GM12874 (cell line): Measurements from ENCODE around the gene MACROH2A1.

Experiments
- CTCF ChIP-seq: IDR thresholded peaks from 2 replicates; pipeline ENCODE4 v1.5.1; 2011; ENCODE audit warnings: low read depth, mild to moderate bottlenecking, control low read depth, low read length, moderate library complexity; ENCODE audit not compliant: insufficient read depth

Gene MACROH2A1

GRCh38 chr5:135426102-135427082 lies 27.4 kb upstream of the MACROH2A1 start:
- TF ChIP-seq CTCF, result peak; percentile 64; the same call in 1 of the 2 replicates

GRCh38 chr5:135425641-135426040 lies 26.6 kb upstream of the MACROH2A1 start:
- no peak for TF ChIP-seq CTCF

- TF ChIP-seq CTCF, result no peak
Observed at GRCh38 chr5:135423846-135424168, 24.8 kb upstream of the MACROH2A1 start.

- no peak for TF ChIP-seq CTCF
Observed at GRCh38 chr5:135423146-135423845, 24.3 kb upstream of the MACROH2A1 start.

- no peak for TF ChIP-seq CTCF
Observed at GRCh38 chr5:135422419-135422818, 23.4 kb upstream of the MACROH2A1 start.

- TF ChIP-seq CTCF, result no peak
Observed at GRCh38 chr5:135417083-135417482, 18.1 kb upstream of the MACROH2A1 start.

- no peak for TF ChIP-seq CTCF
Observed at GRCh38 chr5:135405082-135405481, 6.1 kb upstream of the MACROH2A1 start.
